IMR-90 (cell line): ENCODE data around the gene BRD1. TPM values are rescaled to one million over a fixed set of nuclear protein-coding genes. Genes with fewer than 3 reads are reported as not detected.

Experiments
- ATAC-seq: fragments of 200-7000 bp; cut with Tn5 transposase; 2 replicates; pipeline ENCODE4 v1.9.1; 2020; ENCODE audit warnings: low read depth, mild to moderate bottlenecking, moderate library complexity
- BruUV-seq: library from RNA; stranded (reverse); fragments of 400-500 nt; replicated peaks from 2 replicates; lab custom pipeline; 2021; lab: Mats Ljungman, UMichigan
- CTCF ChIA-PET: fragments of 300-600 bp; formaldehyde crosslinking; extraction: SDS; loops from one replicate; lab custom pipeline; 2021; ENCODE audit warnings: antibody characterized with exemption; lab: Yijun Ruan, JAX
- POLR2A ChIA-PET: fragments of 300-600 bp; sonication (Branson Sonifier 250); formaldehyde crosslinking; loops from one replicate; lab custom pipeline; 2022; ENCODE audit warnings: antibody characterized with exemption; ENCODE audit not compliant: unreplicated experiment; lab: Charles Lee
- DNase-seq: peaks from one replicate; pipeline ENCODE4 v3.0.0; 2013
- H2AFZ ChIP-seq: replicated peaks from 2 replicates; pipeline ENCODE3; 2013; ENCODE audit warnings: low read length, mild to moderate bottlenecking; ENCODE audit not compliant: poor library complexity
- H2AK5ac ChIP-seq: 2 replicates; pipeline ENCODE4 v1.6.1; 2013; ENCODE audit warnings: low read depth, low read length, inconsistent platforms
- H2AK9ac ChIP-seq: replicated peaks from 2 replicates; pipeline ENCODE3; 2013; ENCODE audit warnings: mild to moderate bottlenecking, low read depth, low read length, moderate library complexity; ENCODE audit not compliant: poor library complexity
- H2BK120ac ChIP-seq: 2 replicates; pipeline ENCODE4 v1.6.1; 2013; ENCODE audit warnings: low read depth, low read length, inconsistent platforms
- H2BK15ac ChIP-seq: 3 replicates; pipeline ENCODE4 v1.6.1; 2013; ENCODE audit warnings: low read depth, low read length, inconsistent platforms
- H2BK20ac ChIP-seq: 2 replicates; pipeline ENCODE4 v1.6.1; 2013; ENCODE audit warnings: low read depth, mild to moderate bottlenecking, inconsistent platforms, low read length, moderate library complexity
- H2BK5ac ChIP-seq: 2 replicates; pipeline ENCODE4 v1.6.1; 2013; ENCODE audit warnings: mild to moderate bottlenecking, low read depth, low read length, inconsistent platforms; ENCODE audit not compliant: poor library complexity, severe bottlenecking
- H3K14ac ChIP-seq: replicated peaks from 2 replicates; pipeline ENCODE4 v1.6.1; 2013; ENCODE audit warnings: low read depth, low read length, inconsistent platforms
- H3K18ac ChIP-seq: 2 replicates; pipeline ENCODE4 v1.6.1; 2013; ENCODE audit warnings: low read depth, low read length, control low read depth
- H3K23ac ChIP-seq: 2 replicates; pipeline ENCODE4 v1.6.1; 2013; ENCODE audit warnings: low read depth, low read length, inconsistent platforms
- H3K27ac ChIP-seq: 2 replicates; pipeline ENCODE4 v1.5.1; 2013; ENCODE audit warnings: mild to moderate bottlenecking, control low read depth, low read length; ENCODE audit not compliant: insufficient read depth
- H3K27me3 ChIP-seq: 2 replicates; pipeline ENCODE4 v1.6.1; 2013; ENCODE audit warnings: low read length; ENCODE audit not compliant: control insufficient read depth, insufficient read depth
- H3K36me3 ChIP-seq: 2 replicates; pipeline ENCODE4 v1.6.1; 2013; ENCODE audit warnings: low read length, mixed read lengths; ENCODE audit not compliant: control insufficient read depth, insufficient read depth
- H3K4ac ChIP-seq: 2 replicates; pipeline ENCODE4 v1.6.1; 2013; ENCODE audit warnings: low read depth, low read length, inconsistent platforms
- H3K4me1 ChIP-seq: 2 replicates; pipeline ENCODE4 v1.6.1; 2013; ENCODE audit warnings: low read length, mixed read lengths; ENCODE audit not compliant: control insufficient read depth, insufficient read depth
- H3K4me2 ChIP-seq: 2 replicates; pipeline ENCODE4 v1.6.1; 2013; ENCODE audit warnings: low read depth, mild to moderate bottlenecking, control low read depth, low read length, moderate library complexity
- H3K4me3 ChIP-seq: 2 replicates; pipeline ENCODE4 v1.5.1; 2013; ENCODE audit warnings: low read depth, mild to moderate bottlenecking, control low read depth, low read length, moderate library complexity; ENCODE audit not compliant: insufficient read depth
- H3K56ac ChIP-seq: 2 replicates; pipeline ENCODE4 v1.6.1; 2013; ENCODE audit warnings: low read length, inconsistent platforms; ENCODE audit not compliant: insufficient read depth; ENCODE audit errors: extremely low read depth
- H3K79me1 ChIP-seq, 2 experiments: 2 replicates each; pipeline ENCODE4 v1.6.1; 2013; ENCODE audit warnings: low read length in 2 of 2, inconsistent platforms in 1 of 2, low read depth in 1 of 2
- H3K9ac ChIP-seq: 2 replicates; pipeline ENCODE4 v1.6.1; 2013; ENCODE audit warnings: low read depth, low read length, control low read depth
- H3K9me1 ChIP-seq: 2 replicates; pipeline ENCODE4 v1.6.1; 2013; ENCODE audit warnings: low read length, inconsistent platforms; ENCODE audit not compliant: insufficient read depth
- H3K9me3 ChIP-seq: 2 replicates; pipeline ENCODE4 v1.6.1; 2013; ENCODE audit warnings: low read length; ENCODE audit not compliant: control insufficient read depth, insufficient read depth
- H4K20me1 ChIP-seq: 2 replicates; pipeline ENCODE4 v1.6.1; 2013; ENCODE audit warnings: low read length, inconsistent platforms; ENCODE audit not compliant: insufficient read depth
- H4K5ac ChIP-seq: 2 replicates; pipeline ENCODE4 v1.6.1; 2013; ENCODE audit warnings: mild to moderate bottlenecking, low read depth, low read length, control low read depth
- H4K8ac ChIP-seq, 2 experiments: 2 replicates each; pipeline ENCODE4 v1.6.1; 2013; ENCODE audit warnings: low read depth in 2 of 2, low read length in 2 of 2, control low read depth in 1 of 2, inconsistent platforms in 1 of 2
- H4K91ac ChIP-seq: 2 replicates; pipeline ENCODE4 v1.6.1; 2013; ENCODE audit warnings: low read depth, low read length, inconsistent platforms; ENCODE audit not compliant: insufficient read depth
- BHLHE40 ChIP-seq: fragments of 150-350 bp; IDR thresholded peaks from 2 replicates; pipeline ENCODE4 v1.6.1; 2016; ENCODE audit warnings: mild to moderate bottlenecking, low read depth, low read length
- FOS ChIP-seq: fragments of 150-350 bp; IDR thresholded peaks from 2 replicates; pipeline ENCODE4 v1.6.1; 2016; ENCODE audit warnings: low read depth, low read length
- MAFK ChIP-seq: IDR thresholded peaks from 2 replicates; pipeline ENCODE4 v1.6.1; 2012; ENCODE audit warnings: low read depth, low read length, improper control_type of control experiment
- MAZ ChIP-seq: IDR thresholded peaks from 2 replicates; pipeline ENCODE4 v1.6.1; 2012; ENCODE audit warnings: low read depth, mild to moderate bottlenecking, low read length, improper control_type of control experiment, moderate library complexity, borderline replicate concordance
- RAD21 ChIP-seq: IDR thresholded peaks from 2 replicates; pipeline ENCODE4 v1.6.1; 2012; ENCODE audit warnings: low read length, improper control_type of control experiment
- RFX5 ChIP-seq: IDR thresholded peaks from 2 replicates; pipeline ENCODE4 v1.8.0; 2012; ENCODE audit warnings: low read depth, mild to moderate bottlenecking, low read length, moderate library complexity
- SMC3 ChIP-seq: fragments of 150-350 bp; IDR thresholded peaks from 2 replicates; pipeline ENCODE4 v1.6.1; 2016; ENCODE audit warnings: low read depth, mild to moderate bottlenecking, antibody characterized with exemption, low read length, moderate library complexity
- WGBS, 2 experiments: methylation state at CpG; one replicate each; pipeline versions ENCODE4 v1.1.5 to v1.1.7; 2013; ENCODE audit warnings: missing lambda C conversion rate in 2 of 2; ENCODE audit not compliant: insufficient read length in 1 of 2; ENCODE audit errors: extremely low coverage in 2 of 2; 5-methylcytosine and 5-hydroxymethylcytosine counted together
- dilution Hi-C: fragments of 300-500 bp; cut with HindIII; formaldehyde crosslinking; loops from one replicate; pipeline ENCODE4 v1.14.3; 2018; ENCODE audit warnings: low sequenced_read_pairs; ENCODE audit not compliant: unreplicated experiment
- in situ Hi-C: fragments of 300-500 bp; cut with MboI; formaldehyde crosslinking; loops from 3 replicates; pipeline ENCODE4 v1.14.3; 2019; ENCODE audit warnings: low sequenced_read_pairs, inconsistent platforms, mixed read lengths
- intact Hi-C: fragments of 100-400 bp; cut with micrococcal nuclease; formaldehyde crosslinking; loops from 2 replicates; pipeline ENCODE4 v1.10.0; 2022
- polyA plus RNA-seq, 3 experiments: library from polyadenylated mRNA; depleted of rRNA; stranded (reverse); fragments of >200 nt; gene quantifications; 2 replicates each; pipeline ENCODE4 v1.2.3, GENCODE V29; 2012; ENCODE audit warnings: low replicate concordance in 1 of 3
- total RNA-seq: library from RNA; depleted of rRNA; stranded (reverse); fragments of >200 nt; gene quantifications from 2 replicates; pipeline ENCODE4 v1.2.3, GENCODE V29; 2012
- TF ChIP-seq, protein P1 (sequence below): fragments of 150-350 bp; IDR thresholded peaks from 2 replicates; pipeline ENCODE4 v1.6.1; 2016; ENCODE audit warnings: low read depth, mild to moderate bottlenecking, low read length, moderate library complexity, borderline replicate concordance
- TF ChIP-seq, protein P2 (sequence below): conservative IDR thresholded peaks from 2 replicates; pipeline ENCODE4 v1.5.1; 2012; ENCODE audit warnings: mild to moderate bottlenecking, low read depth, low read length, improper control_type of control experiment

Gene BRD1
- total and polyA plus RNA-seq, 2 of the 4 experiments (the other 2 are of a cell fraction) = 10.0 to 10.6 TPM

DNA sequence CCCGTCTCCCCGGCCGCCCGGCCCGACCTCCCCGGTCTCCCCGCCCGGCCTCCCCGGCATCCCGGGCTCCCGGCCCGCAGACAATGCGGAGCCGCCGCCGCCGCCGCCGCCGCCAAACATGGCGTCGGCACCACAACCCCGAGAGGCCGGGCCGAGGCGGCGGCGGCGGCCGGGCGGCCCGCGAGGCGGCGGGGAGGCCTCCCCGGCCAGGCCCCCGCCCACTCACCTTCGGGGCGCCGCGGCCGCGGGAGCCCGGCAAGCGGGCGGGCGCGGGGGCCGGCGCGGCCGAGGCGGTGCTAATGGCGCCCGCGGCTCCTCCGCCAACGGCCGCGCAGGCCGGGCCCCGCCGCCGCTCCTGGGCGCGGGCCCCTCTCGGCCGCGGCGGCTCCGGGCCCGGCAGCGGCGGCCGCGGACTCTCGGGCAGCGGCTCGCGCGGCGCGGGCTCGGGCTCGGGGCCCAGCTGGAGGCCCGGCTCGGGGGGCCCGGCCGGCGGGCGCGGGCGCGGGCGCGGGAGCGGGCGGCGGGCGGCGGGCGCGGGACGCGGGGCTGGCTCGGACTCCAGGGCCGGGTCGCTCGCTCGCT lies 311 bp downstream of the BRD1 start:
- peaks cover 45% of the 10 kb centered on the region for H4K20me1 ChIP-seq
- H3K79me1 ChIP-seq = peaks cover 0 to 32% of the 10 kb centered on the region in 2 experiments; a peak in 2 of 4 replicates
- H3K36me3 ChIP-seq = peaks cover 22% of the 10 kb centered on the region
- peaks cover 12% of the 10 kb centered on the region for H3K9me3 ChIP-seq
- peaks cover 10% of the 10 kb centered on the region for H3K4me1 ChIP-seq
- H2AK5ac ChIP-seq = no peak overlapping the region
- no peaks in the 10 kb centered on the region for H3K27me3 ChIP-seq
- intact Hi-C loops = no loop called here
- peaks cover 19% of the 10 kb centered on the region for H3K9me1 ChIP-seq
- no peak overlapping the region for H3K56ac ChIP-seq
- H4K91ac ChIP-seq = no peak overlapping the region
- H3K4me2 ChIP-seq = no peak overlapping the region
- ATAC-seq (peak; percentile 44), DNase-seq (no peak)
- no peak overlapping the region; a peak in 1 of 4 replicates for H4K8ac ChIP-seq
- peak overlapping the region; percentile 71 for H2AFZ ChIP-seq
- TF ChIP-seq RFX5 (no peak), FOS (no peak), MAFK (no peak), RAD21 (no peak), SMC3 (no peak), MAZ (no peak), BHLHE40 (no peak)
- TF ChIP-seq, protein P1, sequence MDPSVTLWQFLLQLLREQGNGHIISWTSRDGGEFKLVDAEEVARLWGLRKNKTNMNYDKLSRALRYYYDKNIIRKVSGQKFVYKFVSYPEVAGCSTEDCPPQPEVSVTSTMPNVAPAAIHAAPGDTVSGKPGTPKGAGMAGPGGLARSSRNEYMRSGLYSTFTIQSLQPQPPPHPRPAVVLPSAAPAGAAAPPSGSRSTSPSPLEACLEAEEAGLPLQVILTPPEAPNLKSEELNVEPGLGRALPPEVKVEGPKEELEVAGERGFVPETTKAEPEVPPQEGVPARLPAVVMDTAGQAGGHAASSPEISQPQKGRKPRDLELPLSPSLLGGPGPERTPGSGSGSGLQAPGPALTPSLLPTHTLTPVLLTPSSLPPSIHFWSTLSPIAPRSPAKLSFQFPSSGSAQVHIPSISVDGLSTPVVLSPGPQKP = no peak
- TF ChIP-seq, protein P2, sequence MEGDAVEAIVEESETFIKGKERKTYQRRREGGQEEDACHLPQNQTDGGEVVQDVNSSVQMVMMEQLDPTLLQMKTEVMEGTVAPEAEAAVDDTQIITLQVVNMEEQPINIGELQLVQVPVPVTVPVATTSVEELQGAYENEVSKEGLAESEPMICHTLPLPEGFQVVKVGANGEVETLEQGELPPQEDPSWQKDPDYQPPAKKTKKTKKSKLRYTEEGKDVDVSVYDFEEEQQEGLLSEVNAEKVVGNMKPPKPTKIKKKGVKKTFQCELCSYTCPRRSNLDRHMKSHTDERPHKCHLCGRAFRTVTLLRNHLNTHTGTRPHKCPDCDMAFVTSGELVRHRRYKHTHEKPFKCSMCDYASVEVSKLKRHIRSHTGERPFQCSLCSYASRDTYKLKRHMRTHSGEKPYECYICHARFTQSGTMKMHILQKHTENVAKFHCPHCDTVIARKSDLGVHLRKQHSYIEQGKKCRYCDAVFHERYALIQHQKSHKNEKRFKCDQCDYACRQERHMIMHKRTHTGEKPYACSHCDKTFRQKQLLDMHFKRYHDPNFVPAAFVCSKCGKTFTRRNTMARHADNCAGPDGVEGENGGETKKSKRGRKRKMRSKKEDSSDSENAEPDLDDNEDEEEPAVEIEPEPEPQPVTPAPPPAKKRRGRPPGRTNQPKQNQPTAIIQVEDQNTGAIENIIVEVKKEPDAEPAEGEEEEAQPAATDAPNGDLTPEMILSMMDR = no peak
- CTCF ChIA-PET = no interaction called here
- dilution Hi-C loops = no loop called here
- H3K9ac ChIP-seq = peak overlapping the region; percentile 80
- H2BK5ac ChIP-seq = peak overlapping the region; percentile 37
- no peak overlapping the region for H2BK120ac ChIP-seq
- no peak overlapping the region for H2BK15ac ChIP-seq
- H3K18ac ChIP-seq = no peak overlapping the region
- H3K27ac ChIP-seq = peak overlapping the region; percentile 54
- H2AK9ac ChIP-seq = peak overlapping the region; percentile 90
- WGBS, 2 experiments = 0% methylated on average over 58 of the region's 110 CpGs; no CpG with 5 or more reads in 1 of the 2 experiments
- no peak overlapping the region for H3K14ac ChIP-seq
- no peak overlapping the region for H2BK20ac ChIP-seq
- H4K5ac ChIP-seq = no peak overlapping the region
- H3K4me3 ChIP-seq = peak overlapping the region; percentile 98
- no peak overlapping the region for H3K23ac ChIP-seq
- in situ Hi-C loops = no loop called here
- peak overlapping the region; percentile 70; the same call in 1 of the 2 replicates for H3K4ac ChIP-seq
- POLR2A ChIA-PET = no interaction called here
- no TSS peak for BruUV-seq
